Body of pancreas (tissue), 4 donors: Measurements from ENCODE around the gene PTPRN2. TPM values are rescaled to one million over a fixed set of nuclear protein-coding genes. Genes with fewer than 3 reads are reported as not detected.

Experiments
- ATAC-seq: fragments of 150-250 bp; one replicate; pipeline ENCODE4 v1.9.1; 2016
- DNase-seq, 4 donors: peaks; one replicate each; pipeline ENCODE4 v3.0.0-alpha.2; 2019
- H3K27ac ChIP-seq, 4 donors: fragments of 200-600 bp; sonication (generic); 1 replicate in 3 of 4; 2 replicates in 1 of 4; pipeline versions ENCODE4 v1.5.1 to v1.6.1; 2016 to 2019; ENCODE audit warnings: mild to moderate bottlenecking in 1 of 4, mixed read lengths in 1 of 4, moderate library complexity in 1 of 4
- H3K27me3 ChIP-seq, 2 donors: fragments of 200-600 bp; sonication (generic); one replicate each; pipeline ENCODE4 v1.6.0; 2016; ENCODE audit warnings: mild to moderate bottlenecking in 1 of 2
- H3K36me3 ChIP-seq, 2 donors: fragments of 200-600 bp; sonication (generic); replicated peaks in 1 of 2; 2 replicates each; pipeline ENCODE4 v1.5.1; 2016; ENCODE audit warnings: low read depth in 2 of 2; ENCODE audit not compliant: insufficient read depth in 1 of 2
- H3K4me1 ChIP-seq: fragments of 200-600 bp; sonication (generic); one replicate; pipeline ENCODE4 v1.6.0; 2016
- H3K4me3 ChIP-seq, 2 donors: fragments of 200-600 bp; sonication (generic); 1 replicate in 1 of 2; 2 replicates in 1 of 2; pipeline ENCODE4 v1.5.1; 2016 to 2019
- H3K9me3 ChIP-seq, 3 donors: fragments of 200-600 bp; sonication (generic); 1 replicate in 2 of 3; 2 replicates in 1 of 3; pipeline ENCODE4 v1.5.1; 2016
- POLR2A ChIP-seq, 3 donors: fragments of 450-650 bp; IDR thresholded peaks; one replicate each; pipeline ENCODE4 v1.6.1; 2016; ENCODE audit warnings: antibody characterized with exemption in 3 of 3, mild to moderate bottlenecking in 2 of 3
- WGBS, 2 donors: methylation state at CpG; one replicate each; pipeline ENCODE4 v1.1.5; 2017; 5-methylcytosine and 5-hydroxymethylcytosine counted together
- intact Hi-C: fragments of 100-400 bp; cut with DNase I; formaldehyde crosslinking; loops from one replicate; pipeline ENCODE4 v1.15.1; 2023
- total RNA-seq, 2 donors: library from RNA; depleted of rRNA; stranded (reverse); fragments of >200 nt; gene quantifications; one replicate each; pipeline ENCODE4 v1.1.0, GENCODE V29; 2016
- TF ChIP-seq, protein P1 (sequence below), 7 experiments: fragments of 450-650 bp in 4 of 7; fragments of 200-600 bp in 3 of 7; sonication (generic) in 3 of 7; IDR thresholded peaks; one replicate each; pipeline ENCODE4 v1.5.1; 2016 to 2019; ENCODE audit warnings: antibody characterized with exemption in 7 of 7

Gene PTPRN2
- total RNA-seq, 2 donors from 2014 or later = 31.6 to 76.1 TPM

DNA sequence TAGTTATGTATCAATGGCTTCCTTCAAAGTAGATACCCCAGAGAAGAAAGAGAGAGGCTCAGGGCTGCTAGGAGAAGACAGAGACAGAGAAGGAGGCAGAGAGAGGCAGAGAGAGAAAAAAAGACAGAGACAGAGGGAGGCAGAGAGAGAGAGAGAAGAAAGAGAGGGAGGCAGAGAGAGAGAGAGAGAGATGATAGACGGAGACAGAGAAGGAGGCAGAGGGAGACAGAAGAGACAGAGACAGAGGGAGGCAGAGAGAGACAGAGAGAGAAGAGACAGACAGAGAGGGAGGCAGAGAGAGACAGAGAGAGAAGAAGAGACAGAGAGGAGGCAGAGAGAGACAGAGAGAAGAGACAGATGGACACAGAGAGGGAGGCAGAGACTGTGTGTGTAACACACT lies 1062.9 kb downstream of the PTPRN2 start:
- WGBS, 2 donors = 60 to 69% methylated on average over 1 of the region's 1 CpG
- H3K9me3 ChIP-seq = no peaks in the 10 kb centered on the region
- H3K4me1 ChIP-seq = no peaks in the 10 kb centered on the region
- intact Hi-C loops = no loop called here
- H3K36me3 ChIP-seq = no peaks in the 10 kb centered on the region
- no peak overlapping the region for H3K4me3 ChIP-seq
- H3K27me3 ChIP-seq = no peaks in the 10 kb centered on the region
- DNase-seq (no peak), ATAC-seq (no peak)
- TF ChIP-seq, protein P1, sequence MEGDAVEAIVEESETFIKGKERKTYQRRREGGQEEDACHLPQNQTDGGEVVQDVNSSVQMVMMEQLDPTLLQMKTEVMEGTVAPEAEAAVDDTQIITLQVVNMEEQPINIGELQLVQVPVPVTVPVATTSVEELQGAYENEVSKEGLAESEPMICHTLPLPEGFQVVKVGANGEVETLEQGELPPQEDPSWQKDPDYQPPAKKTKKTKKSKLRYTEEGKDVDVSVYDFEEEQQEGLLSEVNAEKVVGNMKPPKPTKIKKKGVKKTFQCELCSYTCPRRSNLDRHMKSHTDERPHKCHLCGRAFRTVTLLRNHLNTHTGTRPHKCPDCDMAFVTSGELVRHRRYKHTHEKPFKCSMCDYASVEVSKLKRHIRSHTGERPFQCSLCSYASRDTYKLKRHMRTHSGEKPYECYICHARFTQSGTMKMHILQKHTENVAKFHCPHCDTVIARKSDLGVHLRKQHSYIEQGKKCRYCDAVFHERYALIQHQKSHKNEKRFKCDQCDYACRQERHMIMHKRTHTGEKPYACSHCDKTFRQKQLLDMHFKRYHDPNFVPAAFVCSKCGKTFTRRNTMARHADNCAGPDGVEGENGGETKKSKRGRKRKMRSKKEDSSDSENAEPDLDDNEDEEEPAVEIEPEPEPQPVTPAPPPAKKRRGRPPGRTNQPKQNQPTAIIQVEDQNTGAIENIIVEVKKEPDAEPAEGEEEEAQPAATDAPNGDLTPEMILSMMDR (IDR thresholded peaks at IDR 0.05) = no peak
- no peak for TF ChIP-seq POLR2A (IDR thresholded peaks at IDR 0.05)
- no peak overlapping the region for H3K27ac ChIP-seq

DNA sequence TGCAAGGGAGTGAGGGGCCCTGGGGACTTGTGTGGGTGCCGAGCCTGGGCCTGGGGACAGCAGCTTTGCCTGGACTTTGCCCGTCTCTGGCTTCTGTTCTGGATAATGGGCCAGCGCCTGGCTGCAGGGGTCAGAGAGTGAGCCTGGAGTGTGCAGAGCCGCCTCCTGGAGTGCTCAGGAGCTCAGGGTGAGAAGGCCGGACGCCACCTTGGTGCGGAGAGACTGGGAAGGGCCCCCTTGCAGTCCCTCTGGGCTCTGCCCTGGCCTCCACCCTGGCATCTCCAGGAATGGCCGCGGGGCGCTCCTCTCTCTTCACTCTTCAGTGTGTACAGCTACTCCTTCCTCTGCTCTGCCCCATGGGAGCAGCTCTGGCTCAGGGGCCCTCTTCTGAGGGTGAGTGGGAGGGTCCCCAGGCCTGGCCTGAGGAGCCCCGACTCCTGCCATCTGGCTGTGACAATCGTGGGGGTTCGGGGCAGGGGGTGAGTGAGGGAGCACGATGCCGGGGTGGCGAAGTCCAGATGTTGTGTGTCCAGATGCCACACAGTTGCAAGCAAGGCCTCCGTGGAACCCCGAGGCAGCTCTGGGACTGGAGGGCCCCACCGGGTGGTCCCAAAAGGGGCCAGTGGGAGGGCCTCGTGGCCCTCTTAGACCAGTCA lies 1063.7 kb downstream of the PTPRN2 start:
- ATAC-seq (no peak), DNase-seq (peak in 1 of 4 donors; percentile 6)
- Histone ChIP-seq H3K27ac (no peak overlapping the region), H3K4me3 (no peak overlapping the region), H3K9me3 (no peaks in the 10 kb centered on the region), H3K4me1 (no peaks in the 10 kb centered on the region), H3K27me3 (no peaks in the 10 kb centered on the region), H3K36me3 (no peaks in the 10 kb centered on the region)
- 74 to 84% methylated on average over 16 to 20 of the region's 20 CpGs for WGBS, 2 donors
- intact Hi-C loops = no loop called here
- TF ChIP-seq, protein P1 (IDR thresholded peaks at IDR 0.05) = no peak
- TF ChIP-seq POLR2A (IDR thresholded peaks at IDR 0.05) = no peak

DNA sequence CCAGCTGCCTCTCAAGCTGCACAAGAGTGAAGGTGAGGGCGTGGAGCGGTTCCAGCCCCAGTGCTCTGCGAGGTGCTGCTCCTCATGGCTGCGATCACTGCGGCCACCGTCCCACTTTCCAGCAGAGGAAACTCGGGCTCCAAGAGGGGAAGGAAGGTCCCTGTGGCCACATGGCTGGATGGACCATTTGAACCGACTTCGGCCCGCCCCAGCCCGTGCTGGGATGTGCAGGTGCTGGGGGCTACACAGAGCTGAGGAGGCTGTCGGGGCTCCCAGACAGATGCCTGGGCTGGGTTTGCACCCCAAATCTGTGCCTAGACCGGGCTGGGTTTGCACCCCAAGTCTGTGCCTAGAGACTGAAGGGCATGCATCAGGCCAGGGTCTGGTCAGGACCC lies 1064.3 kb downstream of the PTPRN2 start:
- 80% methylated on average over 12 of the region's 13 CpGs; no CpG with 5 or more reads in 1 of the 2 donors for WGBS, 2 donors
- no peak overlapping the region for H3K4me3 ChIP-seq
- no peaks in the 10 kb centered on the region for H3K36me3 ChIP-seq
- no peak overlapping the region for H3K27ac ChIP-seq
- no peaks in the 10 kb centered on the region for H3K4me1 ChIP-seq
- peak in 1 of 4 donors; percentile 5 for DNase-seq
- no peak for ATAC-seq
- intact Hi-C loops = no loop called here
- no peaks in the 10 kb centered on the region for H3K27me3 ChIP-seq
- H3K9me3 ChIP-seq = no peaks in the 10 kb centered on the region
- TF ChIP-seq, protein P1 (IDR thresholded peaks at IDR 0.05) = no peak
- no peak for TF ChIP-seq POLR2A (IDR thresholded peaks at IDR 0.05)

DNA sequence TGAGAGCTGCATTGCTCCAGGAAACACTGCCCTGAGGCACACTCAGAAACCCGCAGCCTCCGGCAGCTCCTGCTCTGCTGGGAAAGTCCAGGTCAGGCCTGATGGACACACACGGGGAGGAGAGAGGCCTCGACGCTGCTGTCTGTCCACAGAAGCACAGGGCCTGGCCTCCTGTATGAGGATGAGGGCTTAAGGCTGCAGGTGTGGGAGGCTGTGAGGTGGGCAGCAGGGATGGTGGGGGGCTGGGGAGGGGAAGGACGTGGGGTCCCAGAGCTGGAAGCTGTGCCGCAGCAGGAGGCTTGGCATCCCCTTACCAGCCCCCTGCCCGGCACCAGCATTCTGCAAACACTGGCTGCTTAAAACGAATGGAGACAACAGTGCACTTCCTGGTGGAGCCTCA lies 1064.7 kb downstream of the PTPRN2 start:
- 35 to 45% methylated on average over 5 to 9 of the region's 9 CpGs for WGBS, 2 donors
- Histone ChIP-seq H3K36me3 (no peaks in the 10 kb centered on the region), H3K27me3 (no peaks in the 10 kb centered on the region), H3K4me1 (no peaks in the 10 kb centered on the region), H3K4me3 (no peak overlapping the region), H3K9me3 (no peaks in the 10 kb centered on the region), H3K27ac (no peak overlapping the region)
- intact Hi-C loops = no loop called here
- ATAC-seq (no peak), DNase-seq (peak in 1 of 4 donors; percentile 3)
- no peak for TF ChIP-seq POLR2A (IDR thresholded peaks at IDR 0.05)
- TF ChIP-seq, protein P1 (IDR thresholded peaks at IDR 0.05) = no peak

DNA sequence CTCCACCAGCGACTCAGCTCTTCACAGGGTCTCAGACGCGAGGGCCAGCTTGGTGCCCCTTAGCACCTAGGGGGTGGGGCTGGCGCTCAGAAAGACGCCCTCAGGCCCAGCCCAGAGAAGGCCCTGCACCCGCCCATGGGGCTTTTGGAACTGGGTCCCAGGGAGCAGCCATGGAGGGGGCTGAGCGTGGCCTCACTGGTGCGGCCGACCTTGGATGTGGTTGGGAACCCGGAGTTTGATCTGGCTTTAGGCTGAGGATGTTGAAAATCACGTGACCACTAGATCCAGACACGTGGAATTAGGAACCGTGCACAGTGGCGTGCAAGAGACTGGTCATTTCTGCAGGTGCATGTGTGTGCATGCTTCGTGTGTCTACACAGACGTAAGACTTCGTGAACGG lies 1065.4 kb downstream of the PTPRN2 start:
- 79 to 92% methylated on average over 15 to 18 of the region's 18 CpGs for WGBS, 2 donors
- ATAC-seq = no peak

More for the DNA sequence above, 1065.4 kb downstream of the PTPRN2 start:
- no peaks in the 10 kb centered on the region for H3K27me3 ChIP-seq
- H3K4me1 ChIP-seq = no peaks in the 10 kb centered on the region
- no peak overlapping the region for H3K27ac ChIP-seq
- peak in 1 of 4 donors; percentile 1 for DNase-seq
- H3K36me3 ChIP-seq = no peaks in the 10 kb centered on the region
- H3K4me3 ChIP-seq = no peak overlapping the region
- TF ChIP-seq, protein P1 (IDR thresholded peaks at IDR 0.05) = no peak
- TF ChIP-seq POLR2A (IDR thresholded peaks at IDR 0.05) = no peak
- H3K9me3 ChIP-seq = no peaks in the 10 kb centered on the region
- intact Hi-C loops = no loop called here
